Spleen (tissue), 7 donors: Measurements from ENCODE around the gene GNG13.

Source experiments
- POLR2A ChIP-seq, 3 donors: fragments of 450-650 bp; IDR thresholded peaks; one replicate each; pipeline ENCODE4 v1.5.1; 2017; ENCODE audit warnings: antibody characterized with exemption in 3 of 3, mild to moderate bottlenecking in 1 of 3
- TF ChIP-seq, protein P1 (sequence below), 11 experiments: fragments of 200-600 bp in 7 of 11; fragments of 450-650 bp in 4 of 11; sonication (generic) in 4 of 11; IDR thresholded peaks in 8 of 11; conservative IDR thresholded peaks in 3 of 11; 1 replicate in 7 of 11; 2 replicates in 4 of 11; pipeline versions ENCODE4 v1.4.0 to v1.8.0; 2016 to 2021; ENCODE audit warnings: antibody characterized with exemption in 11 of 11, inconsistent platforms in 4 of 11, mild to moderate bottlenecking in 1 of 11
- donor health status: DM: no; HTN: no; CAD: no; lungs with moderate emphysema.
- donor health status: DM: no; HTN: no; CAD: no.
- donor health status: DM: no; HTN: no; CAD: no.

DNA sequence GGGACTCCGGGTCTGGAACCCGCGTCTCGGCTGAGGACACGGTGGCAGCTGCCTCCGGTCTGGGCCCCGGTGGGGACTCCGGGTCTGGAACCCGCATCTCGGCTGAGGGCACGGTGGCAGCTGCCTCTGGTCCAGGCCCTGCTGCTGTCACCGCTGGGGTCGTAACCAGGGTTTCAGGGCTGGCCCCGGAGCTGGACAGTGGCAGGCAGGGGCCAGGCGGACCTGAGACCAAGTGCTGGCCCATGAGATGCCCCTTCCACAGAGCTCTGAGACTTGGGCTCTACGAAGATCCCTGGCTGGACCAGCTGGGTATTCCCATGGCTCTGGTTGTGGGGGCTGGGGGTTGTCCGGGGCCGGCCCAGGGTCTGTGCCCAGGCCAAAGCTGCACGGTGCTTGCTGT, 16.1 kb downstream of the GNG13 start:
- TF ChIP-seq POLR2A (IDR thresholded peaks at IDR 0.05) = no peak
- TF ChIP-seq, protein P1, sequence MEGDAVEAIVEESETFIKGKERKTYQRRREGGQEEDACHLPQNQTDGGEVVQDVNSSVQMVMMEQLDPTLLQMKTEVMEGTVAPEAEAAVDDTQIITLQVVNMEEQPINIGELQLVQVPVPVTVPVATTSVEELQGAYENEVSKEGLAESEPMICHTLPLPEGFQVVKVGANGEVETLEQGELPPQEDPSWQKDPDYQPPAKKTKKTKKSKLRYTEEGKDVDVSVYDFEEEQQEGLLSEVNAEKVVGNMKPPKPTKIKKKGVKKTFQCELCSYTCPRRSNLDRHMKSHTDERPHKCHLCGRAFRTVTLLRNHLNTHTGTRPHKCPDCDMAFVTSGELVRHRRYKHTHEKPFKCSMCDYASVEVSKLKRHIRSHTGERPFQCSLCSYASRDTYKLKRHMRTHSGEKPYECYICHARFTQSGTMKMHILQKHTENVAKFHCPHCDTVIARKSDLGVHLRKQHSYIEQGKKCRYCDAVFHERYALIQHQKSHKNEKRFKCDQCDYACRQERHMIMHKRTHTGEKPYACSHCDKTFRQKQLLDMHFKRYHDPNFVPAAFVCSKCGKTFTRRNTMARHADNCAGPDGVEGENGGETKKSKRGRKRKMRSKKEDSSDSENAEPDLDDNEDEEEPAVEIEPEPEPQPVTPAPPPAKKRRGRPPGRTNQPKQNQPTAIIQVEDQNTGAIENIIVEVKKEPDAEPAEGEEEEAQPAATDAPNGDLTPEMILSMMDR (IDR thresholded peaks at IDR 0.05 in 8 of 11, conservative IDR thresholded peaks at IDR 0.05 in 3 of 11) = no peak
